Astrocyte of the hippocampus (primary cell): ENCODE results near the gene STARD5.
"Not testable (repeated sequence)": the region's sequence is repeated elsewhere in the genome, so short reads cannot be mapped to it uniquely, and the experiment has no call there.

Source experiments
- DNase-seq: peaks from one replicate; pipeline ENCODE4 v3.0.0; 2011; ENCODE audit warnings: low read depth, low spot score

The STARD5 gene, protein sequence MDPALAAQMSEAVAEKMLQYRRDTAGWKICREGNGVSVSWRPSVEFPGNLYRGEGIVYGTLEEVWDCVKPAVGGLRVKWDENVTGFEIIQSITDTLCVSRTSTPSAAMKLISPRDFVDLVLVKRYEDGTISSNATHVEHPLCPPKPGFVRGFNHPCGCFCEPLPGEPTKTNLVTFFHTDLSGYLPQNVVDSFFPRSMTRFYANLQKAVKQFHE

DNA sequence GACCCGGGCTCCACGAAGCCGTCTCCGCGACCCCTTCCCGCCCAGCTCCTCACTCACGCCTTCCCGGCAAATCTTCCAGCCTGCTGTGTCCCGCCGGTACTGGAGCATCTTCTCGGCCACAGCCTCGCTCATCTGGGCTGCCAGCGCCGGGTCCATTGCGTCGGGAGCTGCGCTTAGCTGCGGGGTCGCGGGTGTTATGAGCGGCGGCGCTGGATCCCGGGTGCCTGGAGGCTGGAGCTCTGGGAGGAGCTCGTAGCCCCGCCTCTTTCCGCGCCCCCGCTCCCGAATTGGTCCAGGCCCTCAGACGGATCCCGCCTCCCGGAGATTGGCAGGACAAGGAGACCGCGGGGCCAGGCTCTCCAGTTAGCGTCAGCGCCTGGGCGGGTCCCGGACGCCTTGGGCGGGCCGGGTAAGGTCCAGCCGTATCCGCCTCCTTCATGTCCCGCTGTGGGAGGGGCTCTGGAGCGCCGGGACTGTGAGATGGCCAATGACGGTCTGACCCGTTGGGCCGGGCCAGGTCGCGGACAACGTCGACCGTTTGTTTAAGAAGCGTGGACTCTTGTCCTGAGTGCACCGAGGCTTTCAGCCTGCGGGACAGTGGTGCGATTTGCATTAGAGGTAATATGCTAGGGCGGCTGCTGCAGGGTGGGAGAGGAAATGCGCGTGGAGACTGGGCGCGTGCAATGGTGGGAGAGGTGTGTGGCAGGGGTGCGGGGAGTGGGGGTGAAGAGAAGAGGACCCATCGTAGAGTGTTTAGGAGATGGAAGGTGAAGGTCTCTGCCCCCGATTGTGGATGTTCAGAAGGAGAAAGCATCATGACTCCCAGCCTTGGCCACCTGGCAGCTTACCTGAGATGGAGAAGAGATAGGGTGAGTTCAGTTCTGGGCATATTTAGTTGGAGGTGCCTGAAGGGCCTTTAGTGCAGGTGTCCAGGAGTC is at the start of gene STARD5:
Gene STARD5, minus strand, starts transcription at position 198 of the 938 bp plus-strand sequence. Its CDS starts 42 bp downstream, at position 156.
- DNase-seq = peak; percentile 99

DNA sequence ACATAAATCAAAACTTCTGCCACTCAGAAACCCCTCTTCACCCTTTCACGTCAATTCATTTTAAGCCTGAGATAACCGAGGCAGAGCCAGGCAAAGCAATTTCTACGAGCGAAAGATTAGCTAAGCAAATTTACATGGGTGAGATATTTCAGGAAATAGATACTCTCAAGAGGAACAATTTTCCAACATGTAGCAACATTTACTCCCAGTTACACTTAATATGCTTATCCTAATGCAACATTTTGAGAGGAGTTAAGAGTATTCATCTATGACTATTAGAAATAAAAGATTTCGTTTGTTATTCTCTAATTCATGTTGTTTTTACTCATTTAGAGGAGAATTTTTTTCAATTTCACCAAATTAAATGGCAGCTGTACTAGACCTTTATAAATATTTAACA is 49.2 kb upstream of the STARD5 start:
- no peak for DNase-seq

DNA sequence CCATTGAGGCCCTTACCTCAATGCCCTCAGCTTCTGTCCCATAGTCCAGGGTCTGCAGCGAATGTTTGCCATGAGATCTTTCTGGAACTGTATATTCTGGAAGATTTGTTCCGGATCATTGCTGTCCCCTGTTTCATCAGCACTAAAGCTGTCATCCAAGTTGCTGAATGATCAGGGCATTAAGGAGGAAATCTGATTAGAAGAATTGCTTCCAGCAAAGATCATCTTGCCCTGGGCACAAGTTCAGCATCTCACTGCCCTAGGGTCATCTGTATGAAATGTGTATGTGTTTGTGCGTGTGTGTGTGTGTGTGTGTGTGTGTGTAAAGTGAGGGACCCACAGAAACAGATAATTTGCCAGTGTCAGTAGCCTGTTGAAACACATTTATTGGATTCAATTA is 48.6 kb upstream of the STARD5 start:
- DNase-seq = no peak

DNA sequence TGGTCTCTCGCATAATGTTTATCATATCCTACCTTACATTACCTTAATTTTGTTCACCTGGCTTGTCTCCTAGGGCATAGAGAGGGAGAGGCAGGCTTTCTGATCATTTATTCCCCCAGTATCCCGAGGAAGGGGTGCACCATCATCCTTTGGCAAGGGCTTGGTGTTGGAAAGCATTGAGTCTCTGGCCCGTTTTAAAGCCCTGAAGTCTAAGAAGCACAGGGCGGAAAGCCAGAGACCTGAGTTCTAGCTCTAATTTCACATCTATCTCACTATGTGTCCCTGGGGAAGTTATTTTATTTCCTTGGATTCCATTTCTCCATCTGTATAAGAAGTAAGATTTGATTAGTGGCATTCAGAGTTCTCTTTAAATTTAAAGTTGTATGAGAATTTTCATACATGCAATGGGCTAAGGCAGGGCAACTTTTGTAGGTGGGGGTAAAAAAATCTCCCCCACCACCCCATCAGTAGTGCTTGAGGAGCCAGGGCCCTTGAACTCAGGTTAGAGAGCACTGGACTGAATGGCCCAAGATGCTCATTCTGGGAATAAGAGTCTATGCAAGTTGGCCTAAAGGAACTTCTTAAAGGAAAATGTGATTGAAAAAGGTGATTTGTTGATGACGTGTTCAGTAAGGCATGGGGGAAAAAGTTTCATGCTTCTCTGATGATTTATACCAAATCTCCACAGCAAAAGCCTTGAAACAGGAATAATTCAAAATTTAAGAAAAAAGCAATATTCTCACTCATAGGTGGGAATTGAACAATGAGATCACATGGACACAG is 40.0 kb upstream of the STARD5 start:
- no peak for DNase-seq

DNA sequence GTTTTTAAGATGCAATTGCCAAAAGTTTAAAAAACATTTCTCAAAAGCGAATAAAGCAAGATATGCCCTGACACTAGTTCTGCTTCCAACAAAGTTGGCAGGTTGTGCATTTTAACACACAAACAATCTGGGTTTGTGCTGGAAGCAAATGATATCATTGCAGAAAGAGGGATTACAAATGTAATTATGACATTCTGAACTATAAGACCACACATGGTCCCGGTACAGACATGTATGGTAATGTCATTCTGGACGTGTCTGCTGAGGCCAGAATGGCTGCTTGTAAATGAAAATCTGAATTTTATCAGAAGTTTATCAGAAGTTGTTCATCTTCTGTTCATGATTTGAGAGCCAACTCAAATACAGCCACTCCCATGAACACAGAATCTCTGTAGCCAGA is 39.3 kb upstream of the STARD5 start:
- no peak for DNase-seq

DNA sequence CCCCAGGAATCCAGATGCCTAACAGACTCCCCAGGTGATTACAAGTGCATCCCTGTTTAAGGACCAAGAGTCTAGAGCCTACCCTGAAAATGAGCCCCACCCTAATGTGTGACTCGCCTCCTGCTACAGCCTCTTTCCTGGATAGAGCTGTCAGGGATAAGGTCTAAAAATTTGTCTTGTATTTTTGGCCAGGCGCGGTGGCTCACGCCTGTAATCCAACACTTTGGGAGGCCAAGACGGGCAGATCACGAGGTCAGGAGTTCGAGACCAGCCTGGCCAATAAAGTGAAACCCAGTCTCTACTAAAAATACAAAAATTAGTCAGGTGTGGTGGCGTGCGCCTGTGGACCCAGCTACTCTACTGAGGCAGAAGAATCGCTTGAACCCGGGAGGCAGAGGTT is 38.8 kb upstream of the STARD5 start:
- DNase-seq = no peak

DNA sequence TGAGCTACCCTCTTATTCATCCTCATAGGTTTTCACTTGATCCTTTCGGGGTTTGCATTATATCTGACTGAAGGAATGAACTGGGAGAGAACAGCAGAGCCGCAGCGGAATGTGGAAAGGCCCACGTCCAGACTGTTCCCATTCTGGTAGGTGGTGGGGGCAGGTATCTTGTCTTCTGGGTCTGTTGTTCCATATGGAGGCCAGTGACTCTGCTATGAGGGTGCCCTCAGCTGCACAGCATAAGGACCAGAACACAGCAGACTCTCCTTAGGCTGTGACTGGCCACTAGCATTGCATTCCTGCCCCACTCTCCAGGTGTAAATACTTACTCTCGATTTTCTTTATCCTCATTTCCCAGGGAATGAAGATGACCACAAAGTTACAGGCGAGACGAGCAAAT is 38.0 kb upstream of the STARD5 start:
- DNase-seq = no peak

DNA sequence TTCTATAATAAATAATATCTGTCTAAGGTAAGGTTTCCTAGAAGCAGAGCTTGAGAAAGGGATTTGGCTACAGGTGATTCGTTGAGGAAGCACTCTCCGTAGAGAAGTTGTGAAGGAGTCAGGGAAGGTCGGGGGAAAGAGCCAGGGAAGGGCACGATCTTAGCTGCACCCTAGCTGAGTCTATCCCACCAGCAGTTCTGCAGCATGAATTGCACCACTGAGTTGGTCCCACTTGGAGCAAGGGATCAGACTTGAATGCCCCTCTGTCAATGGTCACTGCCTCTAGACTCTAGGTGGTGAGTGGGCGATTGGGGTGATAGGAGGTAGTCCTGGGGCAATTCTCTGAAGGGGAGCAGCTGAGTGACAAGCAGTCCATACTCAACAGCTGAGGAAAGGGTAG is 36.5 kb upstream of the STARD5 start:
- no peak for DNase-seq

DNA sequence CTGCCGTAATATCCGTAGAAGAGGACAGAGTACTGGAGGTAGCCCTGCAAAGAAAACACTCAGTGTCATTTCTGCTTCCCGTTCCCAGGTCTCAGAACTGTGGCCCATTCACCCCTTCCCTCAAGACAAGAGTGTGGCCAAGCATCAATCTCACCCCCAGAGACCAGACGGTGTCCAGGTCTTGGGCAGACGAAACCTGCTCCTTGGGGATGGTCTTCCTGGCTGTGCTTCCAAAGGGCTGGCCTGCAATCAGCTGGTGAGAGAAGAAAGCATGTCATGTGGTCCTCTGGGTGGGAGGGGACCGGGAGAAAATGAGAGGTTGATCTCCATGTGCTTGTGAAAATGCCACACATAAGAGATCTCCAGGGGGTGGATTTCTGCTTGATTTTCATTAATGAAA is 34.3 kb upstream of the STARD5 start:
- no peak for DNase-seq

DNA sequence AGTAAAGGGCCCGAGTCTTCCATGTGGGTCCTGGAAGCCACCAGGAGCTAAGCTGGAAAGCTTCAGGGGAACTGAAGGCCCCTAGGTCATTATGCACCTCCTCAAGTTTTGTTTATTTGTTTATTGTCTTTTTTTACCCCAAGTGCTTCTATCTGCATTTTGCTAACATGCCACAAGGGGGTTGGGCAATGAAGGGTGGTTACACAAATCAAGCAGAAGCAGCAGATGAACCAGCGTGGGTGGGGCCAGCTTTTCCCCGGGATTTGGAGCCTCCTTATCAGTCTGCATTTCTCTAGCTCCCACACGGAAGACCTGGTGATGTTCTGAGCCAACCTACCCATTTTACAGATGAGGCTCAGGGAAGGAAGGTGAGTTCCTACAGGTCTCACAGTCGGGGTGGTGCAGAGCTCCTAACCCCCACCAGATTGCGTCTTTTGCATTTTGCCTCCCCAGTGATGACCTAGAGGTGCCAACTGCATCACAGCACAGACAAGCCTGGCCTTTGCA is 33.3 kb upstream of the STARD5 start:
- DNase-seq = no peak

DNA sequence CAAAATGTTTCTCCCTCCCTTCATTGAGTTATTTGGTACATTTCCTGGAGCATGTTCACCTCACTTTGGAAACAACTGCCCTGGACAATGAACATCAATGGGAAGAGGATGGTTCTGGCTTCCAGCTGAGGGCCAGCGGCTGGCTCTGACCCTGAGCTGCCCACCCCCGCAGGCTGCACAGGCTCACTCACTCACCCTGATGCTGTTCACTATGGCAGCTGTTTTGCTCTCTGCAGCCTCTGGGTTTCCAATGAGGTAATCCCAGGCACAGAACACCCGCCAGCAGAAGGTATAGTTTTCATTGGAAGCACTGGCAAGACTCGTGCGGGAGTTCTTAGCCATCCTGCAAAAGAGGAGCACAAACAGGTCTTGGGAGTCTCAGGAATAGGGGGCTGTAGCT is 32.3 kb upstream of the STARD5 start:
- no peak for DNase-seq

DNA sequence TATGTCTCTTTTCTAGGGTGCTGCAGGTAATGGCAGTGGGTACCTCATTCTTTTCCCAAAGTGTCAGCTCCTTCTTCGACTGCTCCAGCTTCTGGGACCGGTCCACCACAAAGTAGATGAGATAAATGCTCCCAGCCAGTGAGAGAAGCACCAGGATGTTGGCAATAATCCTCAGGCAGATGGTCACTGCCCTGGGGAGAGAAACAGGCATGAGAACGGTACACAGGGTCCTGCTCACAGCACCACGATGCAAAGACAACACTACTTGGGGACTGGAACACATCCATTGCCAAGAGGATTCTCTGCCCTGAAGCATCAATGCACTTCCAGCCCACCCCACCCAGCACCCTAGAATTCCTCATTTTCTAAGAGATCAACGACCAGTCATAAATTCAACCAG is 27.7 kb upstream of the STARD5 start:
- DNase-seq = no peak

DNA sequence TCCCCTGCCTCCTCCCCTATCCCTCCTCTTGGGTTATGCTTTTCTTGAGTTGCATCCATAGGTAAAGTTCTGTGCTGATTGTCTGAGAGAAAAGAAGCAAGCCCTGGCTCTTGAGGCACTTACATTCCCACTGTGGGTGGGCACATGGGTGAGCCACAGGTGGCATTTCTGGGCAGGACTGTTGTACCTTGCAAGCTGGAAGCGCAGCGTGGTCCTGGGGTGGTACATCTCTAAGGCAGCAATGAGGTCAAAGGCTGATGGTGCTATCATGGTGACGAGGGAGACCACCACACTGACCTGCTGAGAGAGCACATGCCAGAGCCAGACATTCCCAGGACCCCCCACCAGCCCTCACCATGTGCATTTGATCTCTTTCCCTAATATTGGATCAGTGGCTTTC is 25.3 kb upstream of the STARD5 start:
- no peak for DNase-seq

DNA sequence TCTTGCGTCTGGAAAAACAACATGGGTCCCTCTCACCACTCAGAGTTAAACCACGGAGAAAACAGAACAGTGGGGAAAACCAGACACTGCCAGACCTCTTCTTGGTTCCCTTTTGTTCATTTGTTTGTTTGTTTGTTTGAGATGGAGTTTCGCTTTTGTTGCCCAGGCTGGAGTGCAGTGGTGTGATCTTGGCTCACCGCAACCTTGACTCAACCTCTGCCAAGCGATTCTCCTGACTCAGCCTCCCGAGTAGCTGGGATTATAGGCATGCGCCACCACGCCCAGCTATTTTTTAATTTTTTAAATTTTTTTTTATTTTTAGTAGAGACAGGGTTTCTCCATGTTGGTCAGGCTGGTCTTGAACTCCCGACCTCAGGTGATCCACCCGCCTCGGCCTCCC is 24.8 kb upstream of the STARD5 start:
- DNase-seq = not testable (repeated sequence)

DNA sequence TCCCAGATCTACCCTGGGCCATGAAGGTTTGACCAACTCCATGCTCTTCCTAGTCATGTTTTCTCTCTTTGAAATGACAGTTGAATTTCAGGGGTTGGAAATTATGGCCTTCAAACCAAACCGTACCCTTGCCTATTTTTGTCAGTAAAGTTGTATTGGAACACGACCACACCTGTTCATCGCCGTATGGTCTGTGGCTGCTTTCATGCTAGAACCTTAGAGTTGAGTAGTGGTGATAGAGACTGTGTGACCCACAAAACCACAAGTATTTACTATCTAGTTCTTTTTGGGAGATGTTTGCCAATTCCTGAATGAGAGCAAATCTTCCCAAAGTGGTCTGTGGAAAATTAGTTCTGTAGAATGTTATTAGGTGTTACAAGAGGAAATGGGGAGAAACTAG is 24.0 kb upstream of the STARD5 start:
- no peak for DNase-seq

DNA sequence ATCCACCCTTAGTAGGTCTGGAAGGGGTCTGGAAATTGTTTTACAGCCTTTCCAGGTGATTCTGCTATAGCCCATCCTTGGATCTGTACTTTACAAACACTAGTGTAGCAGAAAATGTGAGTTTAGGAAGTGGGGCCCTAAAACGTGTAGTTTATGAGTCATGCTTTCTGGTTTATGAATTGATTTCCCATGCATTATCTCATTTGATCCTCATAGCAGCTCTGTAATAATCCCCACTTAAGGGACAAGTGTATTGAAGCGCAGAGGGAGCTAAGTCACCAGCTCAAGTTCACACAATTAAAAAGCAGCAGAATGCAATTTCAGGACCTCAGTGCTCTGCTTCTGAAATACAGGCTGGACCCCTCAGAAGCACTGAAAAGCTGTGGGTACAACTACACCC is 22.7 kb upstream of the STARD5 start:
- no peak for DNase-seq

DNA sequence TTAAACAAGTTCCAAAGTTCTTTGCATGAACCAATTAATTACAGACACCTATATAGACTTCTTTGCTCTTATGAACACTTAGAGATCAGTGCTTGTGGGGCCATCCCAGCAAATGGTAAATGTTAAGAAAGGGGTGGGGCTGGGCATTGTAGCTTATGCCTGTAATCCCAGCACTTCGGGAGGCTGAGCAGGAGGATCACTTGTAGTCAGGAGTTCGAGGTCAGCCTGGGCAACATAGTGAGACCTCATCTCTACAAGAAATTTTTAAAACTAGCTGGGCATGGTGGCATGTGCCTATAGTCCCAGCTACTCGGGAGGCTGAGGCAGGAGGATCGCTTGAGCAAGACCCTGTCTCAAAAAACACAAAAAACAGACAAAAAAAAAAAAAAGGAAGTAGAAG is 19.4 kb upstream of the STARD5 start:
- no peak for DNase-seq

DNA sequence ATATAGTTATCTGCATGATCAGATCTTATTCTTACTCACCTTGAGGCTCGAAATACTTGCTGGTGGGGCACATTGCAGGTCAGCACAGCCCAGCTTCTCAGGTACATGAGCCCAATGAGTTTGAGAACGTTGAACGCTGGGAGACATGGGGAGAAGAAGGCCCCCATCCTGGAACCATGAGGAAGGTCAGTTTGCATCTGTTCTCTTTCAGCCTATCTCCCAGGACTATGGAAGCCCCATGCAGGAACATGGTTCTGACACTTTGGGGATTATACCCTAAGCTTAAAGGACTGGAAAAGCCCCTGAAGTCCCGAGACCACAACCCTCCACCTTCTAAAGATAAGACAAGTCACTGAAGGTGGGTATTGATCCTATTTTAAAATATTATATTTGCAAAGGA is 17.4 kb upstream of the STARD5 start:
- DNase-seq = no peak

DNA sequence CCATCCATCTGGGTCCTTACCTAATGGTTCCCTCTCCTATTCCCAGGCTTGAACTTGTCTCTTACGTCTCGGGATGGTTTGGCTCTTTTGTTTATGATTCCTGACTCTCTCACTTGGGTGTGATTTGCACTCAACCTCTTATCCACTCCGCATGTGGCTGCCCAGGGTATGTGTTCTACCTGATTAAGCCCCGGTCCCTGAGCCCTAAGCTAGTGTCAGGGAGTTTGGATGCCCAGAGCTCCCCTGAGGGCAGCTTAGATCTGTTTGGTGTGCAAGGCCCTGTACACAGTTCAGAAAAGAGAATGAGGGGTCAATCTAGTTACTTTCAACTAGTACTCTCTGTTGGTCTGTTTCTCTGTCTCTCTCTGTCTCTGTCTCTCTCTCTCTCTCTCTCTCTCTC is 15.9 kb upstream of the STARD5 start:
- DNase-seq = no peak

DNA sequence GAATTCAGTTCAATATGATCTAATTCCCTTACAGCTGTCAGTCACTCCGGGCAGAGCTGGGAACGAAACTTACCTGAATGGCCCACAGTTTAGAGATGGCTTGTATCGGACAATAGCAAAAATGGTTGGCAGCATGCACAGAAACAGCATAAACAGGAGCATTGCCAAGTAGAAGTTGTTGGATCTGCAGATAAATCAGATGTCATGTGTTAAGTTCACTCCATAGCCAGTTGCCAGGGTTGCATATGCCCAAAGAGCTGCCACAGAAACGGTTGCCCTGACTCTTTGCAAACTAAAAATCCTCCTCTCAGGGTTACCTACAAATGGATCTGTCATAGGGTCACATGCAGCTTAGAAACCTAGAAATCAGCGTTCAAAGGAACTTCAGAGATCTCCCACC is 15.4 kb upstream of the STARD5 start:
- no peak for DNase-seq

DNA sequence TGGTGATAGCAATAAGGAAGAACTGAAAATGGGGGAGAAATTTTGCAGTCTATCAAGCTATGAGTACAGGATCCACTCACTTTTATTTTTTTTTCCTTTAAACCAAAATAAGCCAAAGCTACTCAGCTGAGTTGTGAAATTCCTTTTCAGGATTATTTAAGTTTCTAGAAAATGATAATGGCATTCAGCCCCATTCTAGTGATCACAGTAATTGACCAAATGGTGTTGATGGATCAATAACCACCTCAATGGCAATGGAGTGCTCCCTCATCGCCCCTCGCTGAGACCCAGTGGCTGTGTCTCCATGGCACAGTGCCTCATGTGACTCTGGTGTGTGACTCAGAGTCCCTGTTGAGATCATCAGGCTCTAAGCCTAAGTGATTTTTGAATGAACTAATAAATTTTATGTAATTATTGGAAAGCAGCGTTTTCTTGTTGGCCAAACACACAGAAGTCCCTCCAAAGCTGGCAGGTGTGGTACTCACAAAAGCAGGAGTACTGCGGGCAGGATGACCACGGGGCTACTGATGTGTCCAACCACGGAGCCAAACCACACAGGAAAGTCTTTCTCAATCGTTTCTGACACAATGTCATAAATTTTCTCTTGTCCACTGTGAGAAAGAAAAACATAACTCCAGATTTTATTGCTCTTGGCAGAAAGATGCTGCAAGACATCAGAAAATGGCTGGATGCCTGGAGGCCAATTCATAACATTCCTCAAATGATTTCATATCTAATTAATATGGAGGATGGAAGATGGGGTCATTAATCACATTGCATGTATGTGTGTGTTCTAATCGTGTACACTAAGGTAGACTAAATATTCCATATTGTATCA is 14.4 kb upstream of the STARD5 start:
- DNase-seq = peak; percentile 59
